Esophagus (tissue), 2 donors: ENCODE measurements around the gene RTF1. TPM values are rescaled to one million over a fixed set of nuclear protein-coding genes. Genes with fewer than 3 reads are reported as not detected.
"Not testable (repeated sequence)": the region's sequence is repeated elsewhere in the genome, so short reads cannot be mapped to it uniquely, and the experiment has no call there.

ENCODE experiments used
- H3K27ac ChIP-seq, 2 donors: one replicate each; pipeline ENCODE4 v1.5.1; 2013; ENCODE audit warnings: low read depth in 2 of 2, mild to moderate bottlenecking in 2 of 2, inconsistent platforms in 1 of 2, low read length in 1 of 2, moderate library complexity in 1 of 2
- H3K27me3 ChIP-seq, 2 donors: one replicate each; pipeline ENCODE4 v1.6.1; 2013; ENCODE audit warnings: low read length in 2 of 2, control low read depth in 1 of 2, mild to moderate bottlenecking in 1 of 2; ENCODE audit not compliant: insufficient read depth in 2 of 2, control insufficient read depth in 1 of 2
- H3K36me3 ChIP-seq, 2 donors: one replicate each; pipeline ENCODE4 v1.6.1; 2013; ENCODE audit warnings: low read length in 1 of 2; ENCODE audit not compliant: control insufficient read depth in 2 of 2, insufficient read depth in 2 of 2
- H3K4me1 ChIP-seq, 2 donors: one replicate each; pipeline ENCODE4 v1.6.1; 2013; ENCODE audit warnings: low read length in 1 of 2; ENCODE audit not compliant: control insufficient read depth in 2 of 2, insufficient read depth in 2 of 2
- H3K4me3 ChIP-seq, 2 donors: one replicate each; pipeline ENCODE4 v1.5.1; 2013; ENCODE audit warnings: low read length in 2 of 2, mild to moderate bottlenecking in 2 of 2, low read depth in 1 of 2, moderate library complexity in 1 of 2
- H3K9me3 ChIP-seq, 2 donors: one replicate each; pipeline ENCODE4 v1.6.1; 2013; ENCODE audit warnings: mild to moderate bottlenecking in 2 of 2, low read depth in 1 of 2, low read length in 1 of 2, moderate library complexity in 1 of 2; ENCODE audit not compliant: control insufficient read depth in 2 of 2, insufficient read depth in 1 of 2
- WGBS, 2 donors: extraction: QIAGEN DNeasy Blood & Tissue Kit; methylation state at CpG; one replicate each; pipeline ENCODE4 v1.1.7; 2013; 5-methylcytosine and 5-hydroxymethylcytosine counted together
- polyA plus RNA-seq, 2 donors: library from polyadenylated mRNA; stranded (reverse); fragments of 200-250 nt; gene quantifications; one replicate each; pipeline ENCODE4 v1.2.3, GENCODE V29; 2013
- donor health status: healthy with polysubstance abuse.
- donor health status: Bipolar disorder and iron deficiency.

RTF1 gene
- polyA plus RNA-seq, 2 donors = 12.2 to 16.2 TPM

DNA sequence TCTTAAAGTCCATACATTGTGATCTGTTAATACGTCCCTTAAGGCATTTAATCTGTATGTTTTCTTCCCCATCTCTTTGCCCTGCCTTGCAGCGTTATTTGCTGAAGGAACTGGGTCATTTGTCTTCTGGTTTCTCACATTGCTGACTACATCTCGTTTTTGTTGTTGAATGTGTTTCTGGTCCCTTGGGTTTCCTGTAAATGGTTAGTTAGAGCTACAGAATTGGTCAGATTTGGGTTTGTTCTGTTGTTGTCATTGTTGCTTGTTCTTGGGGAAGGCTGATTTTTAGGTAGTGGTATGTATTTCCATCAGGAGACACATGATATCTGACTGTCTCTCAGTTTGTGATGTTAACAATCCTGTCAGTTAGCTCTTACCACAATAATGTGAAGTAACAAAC, 49.8 kb downstream of the RTF1 start:
- Histone ChIP-seq H3K9me3 (no peaks in the 10 kb centered on the region), H3K4me1 (no peaks in the 10 kb centered on the region), H3K4me3 (no peak overlapping the region), H3K27me3 (no peaks in the 10 kb centered on the region), H3K36me3 (peaks cover 5 to 17% of the 10 kb centered on the region in 2 donors), H3K27ac (no peak overlapping the region)
- WGBS, 2 donors = 61 to 69% methylated on average over 3 of the region's 3 CpGs

DNA sequence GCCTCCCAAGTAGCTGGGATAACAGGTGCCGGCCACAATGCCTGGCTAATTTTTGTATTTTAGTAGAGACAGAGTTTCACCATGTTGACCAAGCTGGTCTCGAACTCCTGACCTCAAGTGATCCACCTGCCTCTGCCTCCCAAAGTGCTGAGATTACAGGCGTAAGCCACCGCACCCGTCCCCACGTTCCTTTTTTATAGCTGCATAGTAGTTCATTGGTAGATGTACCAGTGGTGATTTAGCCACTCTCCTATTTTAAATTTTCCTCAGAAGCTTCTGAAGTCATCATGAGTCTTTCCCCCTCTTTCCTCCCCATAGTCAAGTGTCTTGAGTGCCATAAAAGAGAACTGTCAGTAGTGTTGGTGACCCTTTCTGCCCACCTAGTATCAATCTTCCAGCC, 52.7 kb downstream of the RTF1 start:
- WGBS, 2 donors = 95 to 99% methylated on average over 6 of the region's 6 CpGs
- H3K4me3 ChIP-seq, H3K4me1 ChIP-seq, H3K27me3 ChIP-seq, H3K27ac ChIP-seq, H3K9me3 ChIP-seq: not testable (repeated sequence)
- H3K36me3 ChIP-seq = peaks cover 6 to 24% of the 10 kb centered on the region in 2 donors

DNA sequence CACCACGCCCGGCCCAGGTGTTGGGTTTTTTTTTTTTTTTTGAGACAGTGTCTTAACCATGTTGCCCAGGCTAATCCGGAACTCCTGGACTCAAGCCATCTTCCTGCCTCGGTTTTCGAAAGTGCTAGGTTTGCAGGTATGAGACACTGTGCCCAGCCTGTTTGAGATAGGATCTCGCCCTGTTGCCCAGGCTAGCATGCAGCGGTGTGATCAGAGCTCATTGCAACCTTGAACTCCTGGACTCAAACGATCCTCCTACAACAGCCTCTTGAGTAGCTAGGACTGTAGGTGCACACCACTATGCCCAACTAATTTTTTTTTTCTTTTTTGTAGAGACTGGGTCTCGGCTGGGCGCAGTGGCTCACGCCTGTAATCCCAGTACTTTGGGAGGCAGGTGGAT, 56.5 kb downstream of the RTF1 start:
- H3K36me3 ChIP-seq = peaks cover 27 to 33% of the 10 kb centered on the region in 2 donors
- no peaks in the 10 kb centered on the region for H3K9me3 ChIP-seq
- H3K27ac ChIP-seq = no peak overlapping the region
- no peak overlapping the region for H3K4me3 ChIP-seq
- no peaks in the 10 kb centered on the region for H3K27me3 ChIP-seq
- 83 to 92% methylated on average over 9 to 11 of the region's 11 CpGs for WGBS, 2 donors
- H3K4me1 ChIP-seq = no peaks in the 10 kb centered on the region

DNA sequence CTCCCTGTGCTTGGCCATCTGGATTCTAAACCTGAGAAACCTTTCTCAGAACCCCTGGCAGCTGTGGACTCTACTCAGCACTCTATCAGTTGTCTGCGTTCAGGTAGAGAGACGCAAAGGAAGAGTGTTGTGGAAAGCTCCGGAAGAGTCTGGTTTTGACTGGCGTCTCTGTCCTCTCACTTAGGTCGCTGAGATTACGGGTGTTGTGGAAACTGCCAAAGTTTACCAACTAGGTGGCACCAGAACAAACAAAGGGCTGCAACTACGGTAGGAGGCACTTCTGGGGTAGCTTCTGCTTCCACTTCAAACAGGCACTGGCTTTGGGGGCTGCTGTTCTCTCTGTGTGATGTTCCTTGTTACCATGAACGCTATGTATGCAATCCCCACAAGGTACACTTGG, 57.5 kb downstream of the RTF1 start:
- no peaks in the 10 kb centered on the region for H3K4me1 ChIP-seq
- no peaks in the 10 kb centered on the region for H3K9me3 ChIP-seq
- H3K36me3 ChIP-seq = peaks cover 33 to 37% of the 10 kb centered on the region in 2 donors
- no peak overlapping the region for H3K27ac ChIP-seq
- no peaks in the 10 kb centered on the region for H3K27me3 ChIP-seq
- WGBS, 2 donors = 80 to 90% methylated on average over 8 of the region's 8 CpGs
- no peak overlapping the region for H3K4me3 ChIP-seq

DNA sequence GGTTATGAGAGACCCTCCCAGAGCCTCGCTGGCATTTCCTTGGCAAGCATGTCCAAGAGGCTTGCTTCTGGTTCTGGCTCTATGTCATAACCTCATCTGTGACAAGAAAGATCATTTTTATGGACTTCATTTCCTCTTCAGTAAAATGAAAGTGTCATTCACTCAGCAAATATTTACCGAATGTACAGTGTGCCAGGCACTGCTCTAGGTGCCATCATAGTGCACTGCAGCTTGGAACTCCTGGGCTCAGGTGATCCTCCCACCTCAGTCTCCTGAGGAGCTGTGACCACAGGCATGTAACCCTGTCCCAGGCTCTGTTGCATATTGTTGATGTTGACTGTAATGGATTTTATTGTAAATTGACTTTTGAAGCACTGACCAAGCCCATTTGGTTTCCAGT, 58.0 kb downstream of the RTF1 start:
- WGBS, 2 donors = 81 to 83% methylated on average over 2 of the region's 2 CpGs
- Histone ChIP-seq H3K36me3 (peaks cover 33 to 37% of the 10 kb centered on the region in 2 donors), H3K9me3 (no peaks in the 10 kb centered on the region), H3K27ac (no peak overlapping the region), H3K4me3 (no peak overlapping the region), H3K27me3 (no peaks in the 10 kb centered on the region), H3K4me1 (no peaks in the 10 kb centered on the region)

DNA sequence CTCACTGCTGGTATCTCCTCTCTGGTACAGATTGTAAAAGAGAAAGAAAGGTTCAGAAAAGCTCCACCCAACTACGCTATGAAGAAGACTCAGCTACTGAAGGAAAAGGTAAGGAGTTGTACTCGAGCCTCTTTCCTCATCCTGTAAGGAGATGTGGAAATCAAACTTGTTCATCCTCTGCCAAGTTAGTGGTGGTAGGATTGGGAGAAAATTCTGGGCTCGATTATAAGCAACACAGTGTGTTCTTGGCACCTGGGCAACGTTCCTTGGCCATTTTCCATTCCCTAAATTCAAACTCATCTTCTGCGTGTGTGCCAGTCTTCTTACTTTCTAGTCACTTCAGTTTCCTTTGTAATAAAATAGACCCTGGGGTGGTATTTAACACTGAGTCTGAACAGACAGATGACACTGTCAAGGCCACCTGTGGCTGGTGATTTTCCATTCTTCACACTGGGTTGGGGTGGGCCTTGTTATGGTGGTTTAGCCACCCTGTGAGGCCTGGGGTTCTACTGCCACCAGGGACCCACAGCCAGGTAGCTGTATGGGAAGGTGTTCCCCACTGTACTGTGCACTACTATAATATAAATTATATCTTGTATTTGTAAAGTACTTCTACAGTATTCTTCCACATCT, 59.6 kb downstream of the RTF1 start:
- peaks cover 40 to 42% of the 10 kb centered on the region in 2 donors for H3K36me3 ChIP-seq
- no peaks in the 10 kb centered on the region for H3K9me3 ChIP-seq
- no peak overlapping the region for H3K27ac ChIP-seq
- 78 to 86% methylated on average over 5 of the region's 5 CpGs for WGBS, 2 donors
- H3K27me3 ChIP-seq = no peaks in the 10 kb centered on the region
- H3K4me3 ChIP-seq = no peak overlapping the region
- no peaks in the 10 kb centered on the region for H3K4me1 ChIP-seq

DNA sequence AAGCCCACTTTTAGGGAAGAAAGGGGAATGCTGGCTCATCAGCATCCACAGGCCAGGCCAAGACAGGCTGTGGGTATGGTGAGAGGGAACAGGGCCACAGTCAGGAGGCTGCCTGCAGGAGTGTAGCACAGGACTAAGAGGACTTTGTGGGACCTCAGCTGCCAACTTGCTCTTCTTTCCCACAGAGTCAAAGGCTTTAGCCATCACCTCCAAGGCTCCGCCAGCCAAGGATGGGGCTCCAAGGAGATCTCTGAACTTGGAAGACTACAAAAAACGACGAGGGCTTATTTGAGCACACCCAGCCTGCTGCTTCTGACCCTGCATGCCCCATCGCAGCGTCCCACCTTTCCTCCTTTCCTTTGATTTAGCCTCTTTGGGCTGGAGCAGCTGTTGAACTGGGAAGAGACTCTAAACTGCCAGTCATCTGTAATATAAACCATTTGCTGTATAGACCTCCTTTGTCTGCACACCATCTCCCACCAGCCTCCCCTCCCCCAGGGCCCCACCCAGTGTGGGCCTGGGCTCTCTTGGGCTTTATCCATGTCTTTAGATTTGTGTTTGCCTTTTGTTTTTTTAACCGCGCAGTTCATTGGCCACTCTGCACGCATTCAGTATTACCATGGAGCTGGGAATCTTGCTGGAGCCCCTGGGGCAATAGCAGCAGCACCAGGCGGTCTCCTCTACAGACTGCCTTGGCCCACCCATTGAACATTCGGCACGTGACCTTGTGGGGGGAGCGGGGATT, 63.7 kb downstream of the RTF1 start:
- Histone ChIP-seq H3K36me3 (peaks cover 27 to 32% of the 10 kb centered on the region in 2 donors), H3K4me3 (no peak overlapping the region), H3K4me1 (no peaks in the 10 kb centered on the region), H3K9me3 (no peaks in the 10 kb centered on the region), H3K27me3 (no peaks in the 10 kb centered on the region), H3K27ac (no peak overlapping the region)
- 89 to 91% methylated on average over 12 of the region's 12 CpGs for WGBS, 2 donors

DNA sequence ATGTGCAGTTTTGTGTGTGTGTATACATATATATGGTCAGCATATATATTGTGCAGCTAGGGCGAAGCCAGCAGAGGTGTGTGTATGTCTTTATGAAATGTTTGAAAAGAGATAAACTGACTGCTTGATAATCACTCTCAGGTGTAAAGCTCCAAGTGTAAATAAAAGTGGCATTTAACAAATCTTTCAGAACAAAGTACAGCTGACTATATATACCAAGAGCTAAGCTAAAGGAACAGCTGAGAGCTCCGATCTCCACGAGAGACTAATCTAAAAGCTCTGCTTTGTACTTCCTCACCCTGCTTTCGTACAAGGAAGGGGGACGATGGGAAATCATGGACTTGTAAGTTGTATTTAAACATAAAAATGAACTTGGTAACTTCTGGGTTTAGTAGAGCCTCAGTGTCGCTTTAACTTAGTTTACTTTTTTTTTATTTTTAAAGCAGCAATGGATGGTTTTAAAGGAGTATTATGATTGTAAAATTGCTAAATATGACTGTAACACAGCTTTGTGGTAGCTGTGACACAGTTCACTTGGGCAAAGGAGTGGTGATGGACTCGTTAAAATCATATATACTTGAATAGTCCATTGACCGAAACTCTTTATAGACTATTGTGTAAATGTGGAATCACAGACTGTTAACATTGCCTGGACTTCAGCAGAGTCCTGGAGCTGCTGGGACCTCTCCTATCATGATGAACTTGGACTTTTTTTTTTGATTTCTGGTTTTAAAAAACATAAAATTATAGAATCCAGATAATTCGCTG, 65.4 kb downstream of the RTF1 start:
- 77 to 94% methylated on average over 9 of the region's 9 CpGs for WGBS, 2 donors
- Histone ChIP-seq H3K27me3 (no peaks in the 10 kb centered on the region), H3K9me3 (no peaks in the 10 kb centered on the region), H3K27ac (no peak overlapping the region), H3K4me1 (no peaks in the 10 kb centered on the region), H3K36me3 (peaks cover 16 to 20% of the 10 kb centered on the region in 2 donors), H3K4me3 (no peak overlapping the region)

DNA sequence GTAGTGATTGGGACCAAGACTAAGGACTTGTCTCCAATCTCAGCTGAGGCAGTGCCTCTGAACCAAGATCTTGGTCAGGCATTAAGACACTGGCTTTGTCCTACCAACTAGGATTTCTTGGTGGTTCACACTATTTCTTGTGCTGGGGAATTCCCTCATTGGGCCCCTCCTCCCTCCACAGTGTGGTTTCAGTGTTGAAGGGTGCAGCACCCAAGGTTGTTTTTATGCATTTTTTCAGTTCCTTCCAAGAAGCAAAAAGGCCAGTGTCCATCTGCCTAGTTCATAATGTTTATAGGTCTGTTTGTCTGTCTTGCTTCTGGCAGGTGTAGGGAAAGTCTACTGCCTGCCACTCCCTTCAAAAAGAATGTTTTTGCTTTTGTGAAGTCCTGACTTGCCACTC, 66.2 kb downstream of the RTF1 start:
- Histone ChIP-seq H3K27me3 (no peaks in the 10 kb centered on the region), H3K4me1 (no peaks in the 10 kb centered on the region), H3K9me3 (no peaks in the 10 kb centered on the region), H3K27ac (no peak overlapping the region), H3K4me3 (no peak overlapping the region), H3K36me3 (peaks cover 16 to 20% of the 10 kb centered on the region in 2 donors)
